SK-N-SH treated with all-trans-retinoic acid at 6 μM for 48 hours (cell line): ENCODE data around the gene IQCK.

Source experiments
- ATAC-seq: fragments of 200-7000 bp; cut with Tn5 transposase; 3 replicates; pipeline ENCODE4 v1.9.1; 2020; ENCODE audit warnings: mild to moderate bottlenecking, moderate library complexity
- ARNTL ChIP-seq: fragments of 450-650 bp; formaldehyde crosslinking; IDR thresholded peaks from 2 replicates; pipeline ENCODE4 v1.5.0; 2020; ENCODE audit warnings: low read depth, mild to moderate bottlenecking, moderate library complexity, borderline replicate concordance
- CREB5 ChIP-seq: fragments of 250-450 bp; sonication (Bioruptor Pico); IDR thresholded peaks from 2 replicates; pipeline ENCODE4 v1.5.1; 2020; ENCODE audit warnings: low read depth, mild to moderate bottlenecking, moderate library complexity
- CSDC2 ChIP-seq: fragments of 250-450 bp; sonication (Bioruptor Pico); IDR thresholded peaks from 2 replicates; pipeline ENCODE4 v1.5.0; 2020; ENCODE audit warnings: mild to moderate bottlenecking, moderate library complexity
- CSRNP3 ChIP-seq: fragments of 250-450 bp; sonication (Bioruptor Pico); IDR thresholded peaks from 2 replicates; pipeline ENCODE4 v1.5.1; 2021; ENCODE audit warnings: mild to moderate bottlenecking, moderate library complexity
- ESRRG ChIP-seq: fragments of 250-450 bp; sonication (Bioruptor Pico); IDR thresholded peaks from 2 replicates; pipeline ENCODE4 v1.6.1; 2021; ENCODE audit warnings: mild to moderate bottlenecking
- ISL1 ChIP-seq: fragments of 250-450 bp; sonication (Bioruptor Pico); IDR thresholded peaks from 2 replicates; pipeline ENCODE4 v2.1.2; 2022; ENCODE audit warnings: mild to moderate bottlenecking, moderate library complexity
- OSR1 ChIP-seq: fragments of 250-450 bp; sonication (Bioruptor Pico); IDR thresholded peaks from 2 replicates; pipeline ENCODE4 v1.8.0; 2022; ENCODE audit warnings: moderate library complexity, mild to moderate bottlenecking, inconsistent platforms
- PATZ1 ChIP-seq: fragments of 250-450 bp; sonication (Bioruptor Pico); IDR thresholded peaks from 2 replicates; pipeline ENCODE4 v1.8.0; 2020; ENCODE audit warnings: mild to moderate bottlenecking, moderate library complexity, borderline replicate concordance
- PPARA ChIP-seq: fragments of 250-450 bp; sonication (Bioruptor Pico); IDR thresholded peaks from 2 replicates; pipeline ENCODE4 v1.5.0; 2020; ENCODE audit warnings: mild to moderate bottlenecking, borderline replicate concordance
- RARB ChIP-seq: fragments of 250-450 bp; sonication (Bioruptor Pico); IDR thresholded peaks from 2 replicates; pipeline ENCODE4 v1.8.0; 2021; ENCODE audit warnings: mild to moderate bottlenecking, moderate library complexity
- SNAI2 ChIP-seq: fragments of 250-450 bp; sonication (Bioruptor Pico); IDR thresholded peaks from 2 replicates; pipeline ENCODE4 v1.5.0; 2020; ENCODE audit warnings: mild to moderate bottlenecking, moderate library complexity
- TCF4 ChIP-seq: fragments of 250-450 bp; sonication (Bioruptor Pico); IDR thresholded peaks from 2 replicates; pipeline ENCODE4 v1.8.0; 2021; ENCODE audit warnings: mild to moderate bottlenecking, moderate library complexity, borderline replicate concordance
- TOX ChIP-seq: fragments of 250-450 bp; sonication (Bioruptor Pico); IDR thresholded peaks from 2 replicates; pipeline ENCODE4 v1.8.0; 2021; ENCODE audit warnings: mild to moderate bottlenecking, moderate library complexity, borderline replicate concordance
- TSHZ2 ChIP-seq: fragments of 250-450 bp; sonication (Bioruptor Pico); IDR thresholded peaks from 2 replicates; pipeline ENCODE4 v1.5.0; 2020; ENCODE audit warnings: mild to moderate bottlenecking, moderate library complexity
- ZC3H10 ChIP-seq: fragments of 250-450 bp; sonication (Bioruptor Pico); IDR thresholded peaks from 2 replicates; pipeline ENCODE4 v1.5.1; 2021; ENCODE audit warnings: mild to moderate bottlenecking, moderate library complexity
- ZFP3 ChIP-seq: fragments of 250-450 bp; sonication (Bioruptor Pico); IDR thresholded peaks from 2 replicates; pipeline ENCODE4 v1.5.0; 2020; ENCODE audit warnings: mild to moderate bottlenecking, moderate library complexity
- ZFP30 ChIP-seq: fragments of 450-650 bp; formaldehyde crosslinking; IDR thresholded peaks from 2 replicates; pipeline ENCODE4 v1.5.0; 2022; ENCODE audit warnings: mild to moderate bottlenecking, moderate library complexity
- ZNF565 ChIP-seq: fragments of 450-650 bp; formaldehyde crosslinking; conservative IDR thresholded peaks from 2 replicates; pipeline ENCODE4 v1.5.0; 2020; ENCODE audit warnings: low read depth, mild to moderate bottlenecking, moderate library complexity
- ZNF70 ChIP-seq: fragments of 450-650 bp; formaldehyde crosslinking; IDR thresholded peaks from 2 replicates; pipeline ENCODE4 v1.5.0; 2020; ENCODE audit warnings: mild to moderate bottlenecking, moderate library complexity
- ZNF8 ChIP-seq: fragments of 450-650 bp; formaldehyde crosslinking; IDR thresholded peaks from 2 replicates; pipeline ENCODE4 v1.5.0; 2020; ENCODE audit warnings: mild to moderate bottlenecking, moderate library complexity

Gene IQCK

GRCh38 chr16:19733551-19733950 is 15.5 kb downstream of the IQCK start (continued):
- TF ChIP-seq CREB5 (CRISPR knock-in tag) (no peak), ZFP30 (CRISPR knock-in tag) (no peak), ZNF8 (CRISPR knock-in tag) (no peak), CSDC2 (no peak), ISL1 (CRISPR knock-in tag) (no peak), ZNF565 (CRISPR knock-in tag) (no peak), ZNF70 (CRISPR knock-in tag) (no peak), TCF4 (CRISPR knock-in tag) (no peak), OSR1 (CRISPR knock-in tag) (no peak), ZC3H10 (CRISPR knock-in tag) (no peak), PATZ1 (CRISPR knock-in tag) (no peak), CSRNP3 (CRISPR knock-in tag) (no peak), PPARA (CRISPR knock-in tag) (no peak)

- no peak for ATAC-seq
- TF ChIP-seq ISL1 (CRISPR knock-in tag) (no peak), ZFP30 (CRISPR knock-in tag) (no peak), CSRNP3 (CRISPR knock-in tag) (no peak), ZNF565 (CRISPR knock-in tag) (no peak), ARNTL (no peak), ZFP3 (CRISPR knock-in tag) (no peak), ESRRG (CRISPR knock-in tag) (no peak), RARB (no peak), OSR1 (CRISPR knock-in tag) (no peak), ZNF70 (CRISPR knock-in tag) (no peak), TSHZ2 (CRISPR knock-in tag) (no peak), ZC3H10 (CRISPR knock-in tag) (no peak), TCF4 (CRISPR knock-in tag) (no peak; the same call in 1 of the 2 replicates), SNAI2 (CRISPR knock-in tag) (no peak), CSDC2 (no peak), TOX (CRISPR knock-in tag) (no peak), PATZ1 (CRISPR knock-in tag) (no peak)
- TF ChIP-seq, all 23 proteins: peak for 0
Observed at GRCh38 chr16:19735074-19735867, 17.2 kb downstream of the IQCK start.
